Ectodermal cell (in vitro differentiated cells): ENCODE results near the gene LARGE1.

ENCODE experiments used
- H3K27ac ChIP-seq: 2 replicates; pipeline ENCODE4 v1.7.0; 2013; ENCODE audit warnings: mild to moderate bottlenecking, low read depth, low read length; ENCODE audit not compliant: insufficient read depth, poor library complexity, severe bottlenecking
- H3K27me3 ChIP-seq: 2 replicates; pipeline ENCODE4 v1.7.0; 2013; ENCODE audit warnings: mild to moderate bottlenecking, low read length; ENCODE audit not compliant: insufficient read depth, control insufficient read depth, poor library complexity, severe bottlenecking
- H3K36me3 ChIP-seq: one replicate; pipeline ENCODE4 v1.7.0; 2013; ENCODE audit warnings: low read length; ENCODE audit not compliant: control insufficient read depth, insufficient read depth
- H3K4me1 ChIP-seq: one replicate; pipeline ENCODE4 v1.7.0; 2013; ENCODE audit warnings: low read length; ENCODE audit not compliant: control insufficient read depth, insufficient read depth
- H3K4me3 ChIP-seq: 2 replicates; pipeline ENCODE4 v1.7.0; 2013; ENCODE audit warnings: low read depth, low read length, control low read depth; ENCODE audit not compliant: insufficient read depth
- H3K9me3 ChIP-seq: 2 replicates; pipeline ENCODE4 v1.7.0; 2013; ENCODE audit warnings: mild to moderate bottlenecking, low read length, moderate library complexity; ENCODE audit not compliant: control insufficient read depth
- WGBS, 2 experiments: methylation state at CpG; one replicate each; pipeline ENCODE4 v1.1.7; 2013; ENCODE audit warnings: missing lambda C conversion rate in 2 of 2; 5-methylcytosine and 5-hydroxymethylcytosine counted together

Gene LARGE1

GRCh38 chr22:33447733-33448132 is 472.5 kb downstream of the LARGE1 start:
- no peaks in the 10 kb centered on the region for H3K9me3 ChIP-seq
- no peak overlapping the region for H3K4me3 ChIP-seq
- 95 to 97% methylated on average over 5 of the region's 5 CpGs for WGBS, 2 experiments
- no peak overlapping the region for H3K27ac ChIP-seq
- no peaks in the 10 kb centered on the region for H3K27me3 ChIP-seq
- no peaks in the 10 kb centered on the region for H3K36me3 ChIP-seq
- H3K4me1 ChIP-seq: no peaks in the 10 kb centered on the region

- WGBS, 2 experiments: 91 to 93% methylated on average over 6 of the region's 6 CpGs
- Histone ChIP-seq H3K27ac (no peak overlapping the region), H3K27me3 (no peaks in the 10 kb centered on the region), H3K4me3 (no peak overlapping the region), H3K4me1 (no peaks in the 10 kb centered on the region), H3K36me3 (no peaks in the 10 kb centered on the region), H3K9me3 (no peaks in the 10 kb centered on the region)
Observed at GRCh38 chr22:33443683-33444082, 476.6 kb downstream of the LARGE1 start.

GRCh38 chr22:33440756-33441155 is 479.5 kb downstream of the LARGE1 start:
- H3K27ac ChIP-seq: no peak overlapping the region
- WGBS, 2 experiments: 90 to 95% methylated on average over 4 of the region's 4 CpGs
- H3K4me1 ChIP-seq: no peaks in the 10 kb centered on the region

GRCh38 chr22:33438273-33438672 is 482.0 kb downstream of the LARGE1 start:
- Histone ChIP-seq H3K27me3 (no peaks in the 10 kb centered on the region), H3K4me1 (no peaks in the 10 kb centered on the region), H3K36me3 (no peaks in the 10 kb centered on the region), H3K4me3 (no peak overlapping the region), H3K27ac (no peak overlapping the region), H3K9me3 (no peaks in the 10 kb centered on the region)
- WGBS, 2 experiments: 92 to 96% methylated on average over 7 of the region's 7 CpGs

More at GRCh38 chr22:33440756-33441155, 479.5 kb downstream of the LARGE1 start:
- Histone ChIP-seq H3K4me3 (no peak overlapping the region), H3K36me3 (no peaks in the 10 kb centered on the region), H3K27me3 (no peaks in the 10 kb centered on the region), H3K9me3 (no peaks in the 10 kb centered on the region)

- H3K9me3 ChIP-seq: no peaks in the 10 kb centered on the region
- H3K27me3 ChIP-seq: no peaks in the 10 kb centered on the region
- no peaks in the 10 kb centered on the region for H3K36me3 ChIP-seq
- peaks cover 7% of the 10 kb centered on the region for H3K4me1 ChIP-seq
- WGBS, 2 experiments: 92 to 97% methylated on average over 3 of the region's 3 CpGs
- no peak overlapping the region for H3K27ac ChIP-seq
- no peak overlapping the region for H3K4me3 ChIP-seq
Observed at GRCh38 chr22:33431300-33431699, 489.0 kb downstream of the LARGE1 start.

GRCh38 chr22:33429281-33429680 is 491.0 kb downstream of the LARGE1 start:
- Histone ChIP-seq H3K36me3 (no peaks in the 10 kb centered on the region), H3K9me3 (no peaks in the 10 kb centered on the region), H3K4me3 (no peak overlapping the region), H3K27ac (no peak overlapping the region), H3K4me1 (peaks cover 7% of the 10 kb centered on the region), H3K27me3 (no peaks in the 10 kb centered on the region)
- WGBS, 2 experiments: 91 to 93% methylated on average over 4 to 7 of the region's 7 CpGs

- Histone ChIP-seq H3K4me1 (peaks cover 7% of the 10 kb centered on the region), H3K9me3 (no peaks in the 10 kb centered on the region), H3K36me3 (no peaks in the 10 kb centered on the region), H3K27ac (no peak overlapping the region), H3K4me3 (no peak overlapping the region), H3K27me3 (no peaks in the 10 kb centered on the region)
- WGBS, 2 experiments: 80 to 86% methylated on average over 6 of the region's 6 CpGs
Observed at GRCh38 chr22:33427461-33427860, 492.8 kb downstream of the LARGE1 start.

- Histone ChIP-seq H3K36me3 (no peaks in the 10 kb centered on the region), H3K4me3 (no peak overlapping the region), H3K27ac (no peak overlapping the region), H3K27me3 (no peaks in the 10 kb centered on the region), H3K9me3 (no peaks in the 10 kb centered on the region), H3K4me1 (peaks cover 7% of the 10 kb centered on the region)
- WGBS, 2 experiments: 78 to 82% methylated on average over 3 of the region's 3 CpGs
Observed at GRCh38 chr22:33426451-33426850, 493.8 kb downstream of the LARGE1 start.

- Histone ChIP-seq H3K36me3 (no peaks in the 10 kb centered on the region), H3K4me3 (no peak overlapping the region), H3K27me3 (no peaks in the 10 kb centered on the region), H3K4me1 (peaks cover 2% of the 10 kb centered on the region), H3K9me3 (no peaks in the 10 kb centered on the region), H3K27ac (no peak overlapping the region)
- WGBS, 2 experiments: 87 to 91% methylated on average over 3 of the region's 3 CpGs
Observed at GRCh38 chr22:33421859-33422258, 498.4 kb downstream of the LARGE1 start.

GRCh38 chr22:33418484-33418883 is 501.8 kb downstream of the LARGE1 start:
- WGBS, 2 experiments: 86 to 89% methylated on average over 5 of the region's 5 CpGs
- H3K4me3 ChIP-seq: no peak overlapping the region
- no peak overlapping the region for H3K27ac ChIP-seq
- no peaks in the 10 kb centered on the region for H3K4me1 ChIP-seq
- no peaks in the 10 kb centered on the region for H3K27me3 ChIP-seq
- no peaks in the 10 kb centered on the region for H3K9me3 ChIP-seq
- H3K36me3 ChIP-seq: no peaks in the 10 kb centered on the region

GRCh38 chr22:33415401-33415800 is 504.9 kb downstream of the LARGE1 start:
- no peak overlapping the region for H3K27ac ChIP-seq
- H3K4me3 ChIP-seq: no peak overlapping the region
- H3K9me3 ChIP-seq: no peaks in the 10 kb centered on the region
- no peaks in the 10 kb centered on the region for H3K27me3 ChIP-seq
- WGBS, 2 experiments: 93% methylated on average over 3 of the region's 3 CpGs
- no peaks in the 10 kb centered on the region for H3K4me1 ChIP-seq
- H3K36me3 ChIP-seq: no peaks in the 10 kb centered on the region
